T-helper 2 cell treated with Interferon-gamma antibody and Interleukin-4, amounts not matched to agents 5 μg/mL and 100 μg/mL, for 36 hours (primary cell): ENCODE results near the gene ZC3H18.
"Not testable (repeated sequence)": the region's sequence is repeated elsewhere in the genome, so short reads cannot be mapped to it uniquely, and the experiment has no call there.

Experiments
- DNase-seq: peaks from one replicate; pipeline ENCODE4 v3.0.0; 2021; ENCODE audit warnings: low spot score
- H3K27ac Mint-ChIP-seq: one replicate; pipeline ENCODE4 v1.8.0; 2021; ENCODE audit warnings: mild to moderate bottlenecking, mixed read lengths
- H3K27me3 Mint-ChIP-seq: one replicate; pipeline ENCODE4 v1.8.0; 2021; ENCODE audit warnings: low read depth, mixed read lengths
- H3K36me3 Mint-ChIP-seq: one replicate; pipeline ENCODE4 v1.8.0; 2021; ENCODE audit warnings: low read depth, mixed read lengths
- H3K4me1 Mint-ChIP-seq: one replicate; pipeline ENCODE4 v1.8.0; 2021; ENCODE audit warnings: low read depth, mixed read lengths
- H3K4me3 Mint-ChIP-seq: one replicate; pipeline ENCODE4 v1.8.0; 2022; ENCODE audit warnings: mild to moderate bottlenecking, moderate library complexity, mixed read lengths
- H3K9me3 Mint-ChIP-seq: one replicate; pipeline ENCODE4 v1.8.0; 2021; ENCODE audit warnings: mixed read lengths

Gene ZC3H18

GRCh38 chr16:88665148-88665547 is 94.9 kb downstream of the ZC3H18 start:
- DNase-seq, result no peak
- Mint-ChIP-seq H3K9me3 (no peaks in the 10 kb centered on the region), H3K4me1 (peaks cover 23% of the 10 kb centered on the region), H3K27me3 (no peaks in the 10 kb centered on the region), H3K36me3 (peaks cover 19% of the 10 kb centered on the region), H3K4me3 (peak overlapping the region; percentile 58), H3K27ac (no peak overlapping the region)

DNA sequence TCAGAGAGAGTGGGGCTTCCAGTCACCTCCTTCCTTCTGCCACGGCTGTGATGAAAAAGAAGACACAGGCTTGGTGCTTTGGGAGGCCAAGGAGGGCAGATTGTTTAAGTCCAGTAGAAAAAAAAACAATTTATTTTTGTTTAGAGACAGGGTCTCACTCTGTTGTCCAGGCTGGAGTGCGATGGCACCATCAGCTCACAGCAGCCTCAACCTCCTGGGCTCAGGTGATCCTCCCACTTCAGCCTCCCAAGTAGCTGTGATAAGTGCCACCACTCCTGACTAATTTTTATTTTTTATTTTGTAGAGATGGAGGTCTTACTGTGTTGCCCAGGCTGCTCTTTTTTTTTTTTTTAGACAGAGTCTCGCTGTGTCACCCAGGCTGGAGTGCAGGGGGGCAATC is 95.4 kb downstream of the ZC3H18 start:
- Mint-ChIP-seq H3K4me1 (peaks cover 21% of the 10 kb centered on the region), H3K36me3 (peaks cover 18% of the 10 kb centered on the region), H3K9me3 (no peaks in the 10 kb centered on the region), H3K27ac (no peak overlapping the region), H3K27me3 (no peaks in the 10 kb centered on the region), H3K4me3 (peak overlapping the region; percentile 58)
- DNase-seq, result no peak

DNA sequence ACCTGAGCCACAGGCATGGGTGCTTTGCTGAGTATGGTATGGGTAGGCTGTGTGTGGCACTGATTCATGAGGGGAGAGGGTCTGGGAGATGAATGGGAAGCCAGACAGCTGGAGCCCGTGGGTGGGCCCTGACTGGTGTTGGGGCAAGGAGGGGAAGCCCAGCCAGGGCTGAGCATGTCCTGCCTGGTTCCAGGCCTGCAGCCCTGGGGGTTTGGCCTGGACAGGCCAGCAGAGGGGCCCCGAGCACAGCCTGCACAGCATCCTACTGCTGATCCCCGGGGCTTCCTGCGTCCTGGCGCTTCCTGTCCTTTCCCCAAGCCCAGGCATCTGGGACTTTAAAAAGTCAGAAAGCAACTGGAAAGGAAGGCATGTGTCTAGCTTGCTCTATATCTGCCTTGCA is 97.3 kb downstream of the ZC3H18 start:
- H3K36me3 Mint-ChIP-seq, result peaks cover 18% of the 10 kb centered on the region
- no peaks in the 10 kb centered on the region for H3K9me3 Mint-ChIP-seq
- no peak overlapping the region for H3K4me3 Mint-ChIP-seq
- peaks cover 10% of the 10 kb centered on the region for H3K4me1 Mint-ChIP-seq
- peak overlapping the region; percentile 20 for H3K27ac Mint-ChIP-seq
- DNase-seq, result no peak
- H3K27me3 Mint-ChIP-seq, result no peaks in the 10 kb centered on the region

DNA sequence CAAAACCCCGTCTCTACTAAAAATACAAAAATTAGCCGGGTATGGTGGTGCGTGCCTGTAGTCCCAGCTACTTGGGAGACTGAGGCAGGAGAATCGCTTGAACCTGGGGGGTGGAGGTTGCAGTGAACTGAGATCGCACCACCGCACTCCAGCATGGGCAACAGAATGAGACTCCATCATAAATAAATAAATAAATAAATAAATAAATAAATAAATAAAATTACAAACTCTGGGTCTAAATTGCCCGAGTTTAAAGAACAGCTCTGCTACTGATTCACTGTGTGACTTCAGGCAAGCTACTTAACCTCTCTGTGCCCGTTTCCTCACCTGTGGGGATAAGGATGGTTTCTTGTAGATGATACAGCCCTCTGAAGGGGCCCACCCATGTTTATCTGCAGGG is 99.3 kb downstream of the ZC3H18 start:
- not testable (repeated sequence) for H3K4me1 Mint-ChIP-seq, DNase-seq, H3K27ac Mint-ChIP-seq, H3K4me3 Mint-ChIP-seq, H3K27me3 Mint-ChIP-seq, H3K9me3 Mint-ChIP-seq
- H3K36me3 Mint-ChIP-seq, result peaks cover 18% of the 10 kb centered on the region

DNA sequence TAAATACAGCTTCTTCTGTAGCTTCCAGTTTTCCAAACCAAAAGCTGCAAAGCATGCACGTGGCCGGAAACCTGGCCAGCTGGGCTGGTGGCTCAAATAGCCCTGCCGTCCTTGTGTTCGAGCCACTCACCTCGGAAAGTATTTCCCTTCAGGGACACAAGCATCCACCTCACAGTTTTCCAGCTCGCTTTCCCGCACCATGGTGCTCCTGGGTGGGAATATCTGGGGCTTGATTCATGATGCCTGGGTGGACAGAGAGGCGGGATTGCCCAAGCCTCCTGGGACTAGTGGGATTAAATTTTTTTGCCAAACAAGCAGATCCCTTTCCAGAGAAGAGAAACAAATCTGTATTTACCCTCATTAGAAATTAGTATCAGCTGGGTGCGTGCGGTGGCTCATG is 99.8 kb downstream of the ZC3H18 start:
- H3K36me3 Mint-ChIP-seq, result peaks cover 15% of the 10 kb centered on the region
- no peak for DNase-seq
- peaks cover 4% of the 10 kb centered on the region for H3K4me1 Mint-ChIP-seq
- H3K4me3 Mint-ChIP-seq, result no peak overlapping the region
- H3K9me3 Mint-ChIP-seq, result no peaks in the 10 kb centered on the region
- H3K27me3 Mint-ChIP-seq, result no peaks in the 10 kb centered on the region
- no peak overlapping the region for H3K27ac Mint-ChIP-seq

- Mint-ChIP-seq H3K36me3 (peaks cover 14% of the 10 kb centered on the region), H3K4me1 (peaks cover 2% of the 10 kb centered on the region), H3K27me3 (no peaks in the 10 kb centered on the region), H3K27ac (no peak overlapping the region), H3K9me3 (no peaks in the 10 kb centered on the region), H3K4me3 (no peak overlapping the region)
- DNase-seq, result no peak
Observed at GRCh38 chr16:88671806-88672205, 101.6 kb downstream of the ZC3H18 start.

- no peaks in the 10 kb centered on the region for H3K9me3 Mint-ChIP-seq
- H3K4me3 Mint-ChIP-seq, result no peak overlapping the region
- H3K4me1 Mint-ChIP-seq, result no peaks in the 10 kb centered on the region
- H3K27me3 Mint-ChIP-seq, result no peaks in the 10 kb centered on the region
- no peak for DNase-seq
- H3K36me3 Mint-ChIP-seq, result peaks cover 12% of the 10 kb centered on the region
- no peak overlapping the region for H3K27ac Mint-ChIP-seq
Observed at GRCh38 chr16:88672776-88673175, 102.6 kb downstream of the ZC3H18 start.

DNA sequence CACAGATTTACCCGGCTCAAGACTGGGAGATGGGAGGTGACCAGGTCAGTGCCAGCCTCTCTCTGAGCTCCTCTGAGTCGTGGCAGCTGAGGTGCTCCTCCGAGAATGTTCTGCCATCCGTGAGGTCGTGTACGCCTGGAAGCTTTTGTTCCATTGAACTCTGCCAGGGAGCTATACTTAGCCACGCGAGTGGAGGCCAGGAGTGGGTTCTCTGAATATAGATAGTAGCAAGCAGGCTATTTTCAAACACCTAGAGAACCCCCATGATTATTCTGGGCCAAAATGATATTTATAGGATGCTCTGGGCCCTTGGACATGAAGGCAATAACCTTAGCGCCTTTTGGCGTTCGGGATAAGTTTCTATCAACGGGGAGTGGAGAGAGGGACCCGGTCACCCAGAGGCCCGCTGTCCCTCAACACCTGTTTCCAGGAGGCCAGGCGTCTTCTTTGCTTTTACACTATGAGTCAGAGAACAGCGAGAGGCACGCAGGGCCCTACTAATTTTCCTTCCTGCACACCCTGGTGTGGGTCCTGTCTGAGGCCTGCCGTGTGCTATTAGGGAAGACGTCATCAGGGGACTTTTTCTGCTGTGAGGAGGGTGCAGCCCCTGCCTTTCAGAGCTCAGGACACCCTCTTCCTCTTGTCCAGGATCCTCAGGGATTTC is 103.6 kb downstream of the ZC3H18 start:
- H3K4me1 Mint-ChIP-seq, result no peaks in the 10 kb centered on the region
- no peaks in the 10 kb centered on the region for H3K27me3 Mint-ChIP-seq
- no peaks in the 10 kb centered on the region for H3K9me3 Mint-ChIP-seq
- H3K4me3 Mint-ChIP-seq, result no peak overlapping the region
- H3K27ac Mint-ChIP-seq, result no peak overlapping the region
- peaks cover 6% of the 10 kb centered on the region for H3K36me3 Mint-ChIP-seq
- no peak for DNase-seq

DNA sequence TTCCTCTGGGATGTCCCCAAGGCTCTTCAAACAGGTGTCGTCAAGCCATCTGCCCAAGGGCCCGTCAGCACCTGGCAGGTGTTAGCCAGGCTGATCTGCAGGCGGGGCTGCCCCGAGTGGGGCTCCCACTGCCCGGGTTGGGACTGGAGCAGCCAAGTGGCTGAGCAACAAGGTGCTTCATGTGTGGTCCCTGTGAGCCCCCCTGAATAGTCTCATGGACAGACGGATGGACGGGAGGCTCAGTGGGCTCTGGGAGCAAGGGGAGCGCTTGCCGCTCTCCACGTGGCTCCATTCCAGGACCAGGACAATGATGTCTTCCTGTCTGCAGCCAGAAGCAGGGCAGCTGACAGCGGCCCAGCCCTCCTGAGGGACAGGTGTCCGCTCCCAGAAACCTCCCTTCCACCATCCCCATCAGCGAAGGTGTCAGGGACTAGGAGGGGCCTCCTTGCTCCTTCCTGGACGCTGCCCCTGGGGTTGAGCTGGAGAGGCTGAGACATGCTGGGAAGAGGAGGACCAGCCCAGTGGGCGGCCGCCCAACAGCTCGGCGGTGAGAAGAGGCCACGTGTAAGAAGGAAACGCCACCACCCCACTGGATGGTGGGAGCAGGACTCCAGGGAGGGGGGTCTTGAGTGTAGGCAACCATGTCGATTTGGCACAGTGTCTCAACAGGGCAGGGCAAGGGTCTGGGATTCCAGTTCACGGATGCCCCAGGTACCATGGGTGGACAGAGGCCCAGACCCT is 106.5 kb downstream of the ZC3H18 start:
- H3K27me3 Mint-ChIP-seq, result no peaks in the 10 kb centered on the region
- no peaks in the 10 kb centered on the region for H3K9me3 Mint-ChIP-seq
- peaks cover 8% of the 10 kb centered on the region for H3K4me1 Mint-ChIP-seq
- peaks cover 9% of the 10 kb centered on the region for H3K36me3 Mint-ChIP-seq
- H3K4me3 Mint-ChIP-seq, result no peak overlapping the region
- no peak for DNase-seq
- H3K27ac Mint-ChIP-seq, result no peak overlapping the region

GRCh38 chr16:88677721-88678120 is 107.5 kb downstream of the ZC3H18 start:
- Mint-ChIP-seq H3K9me3 (no peaks in the 10 kb centered on the region), H3K27me3 (no peaks in the 10 kb centered on the region), H3K36me3 (peaks cover 11% of the 10 kb centered on the region), H3K4me1 (peaks cover 17% of the 10 kb centered on the region), H3K27ac (no peak overlapping the region), H3K4me3 (no peak overlapping the region)
- DNase-seq, result no peak

GRCh38 chr16:88678224-88678979 is 108.2 kb downstream of the ZC3H18 start:
- Mint-ChIP-seq H3K9me3 (no peaks in the 10 kb centered on the region), H3K27me3 (no peaks in the 10 kb centered on the region), H3K4me1 (peaks cover 17% of the 10 kb centered on the region), H3K27ac (no peak overlapping the region), H3K4me3 (no peak overlapping the region), H3K36me3 (peaks cover 11% of the 10 kb centered on the region)
- no peak for DNase-seq

DNA sequence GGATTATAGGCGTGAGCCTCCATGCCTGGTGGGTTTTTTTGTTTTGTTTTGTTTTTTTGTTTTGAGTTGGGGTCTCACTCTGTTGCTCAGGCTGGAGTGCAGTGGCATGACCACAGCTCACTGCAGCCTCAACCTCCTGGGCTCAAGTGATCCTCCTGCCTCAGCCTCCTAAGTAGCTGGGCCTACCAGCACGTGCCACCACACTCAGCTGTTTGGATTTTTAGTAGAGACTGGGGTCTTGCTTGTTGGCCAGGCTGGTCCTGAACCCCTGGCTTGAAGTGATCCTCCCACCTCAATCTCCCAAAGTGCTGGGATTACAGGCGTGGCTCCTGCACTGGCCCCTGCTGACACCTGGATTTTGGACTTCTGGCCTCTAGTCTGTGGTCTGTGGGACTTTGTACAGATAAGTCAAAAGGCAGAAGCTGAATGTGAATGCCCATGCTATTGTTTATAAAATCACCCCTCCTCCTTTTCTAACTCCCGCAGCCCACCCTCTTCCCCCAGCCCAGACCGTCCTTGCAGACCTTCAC is 110.4 kb downstream of the ZC3H18 start:
- no peaks in the 10 kb centered on the region for H3K27me3 Mint-ChIP-seq
- H3K4me3 Mint-ChIP-seq, result no peak overlapping the region
- no peak overlapping the region for H3K27ac Mint-ChIP-seq
- no peaks in the 10 kb centered on the region for H3K9me3 Mint-ChIP-seq
- peaks cover 10% of the 10 kb centered on the region for H3K36me3 Mint-ChIP-seq
- H3K4me1 Mint-ChIP-seq, result peaks cover 20% of the 10 kb centered on the region
- no peak for DNase-seq

GRCh38 chr16:88681084-88681680 is 111.0 kb downstream of the ZC3H18 start:
- no peaks in the 10 kb centered on the region for H3K9me3 Mint-ChIP-seq
- H3K27ac Mint-ChIP-seq, result peak overlapping the region; percentile 86
- peaks cover 7% of the 10 kb centered on the region for H3K36me3 Mint-ChIP-seq
- no peaks in the 10 kb centered on the region for H3K27me3 Mint-ChIP-seq
- no peak for DNase-seq
- peak overlapping the region; percentile 65 for H3K4me3 Mint-ChIP-seq
- H3K4me1 Mint-ChIP-seq, result peaks cover 20% of the 10 kb centered on the region
